Measurements from ENCODE around the gene UBXN10. TPM values are rescaled to one million over a fixed set of nuclear protein-coding genes. Genes with fewer than 3 reads are reported as not detected.

The UBXN10 gene
- total and polyA plus RNA-seq, 2 of the 8 experiments (the other 6 are each of a cell fraction or from before 2014, with no cell fraction given) = 0.43 to 0.68 TPM

GRCh38 chr1:20198296-20198695, 12.4 kb downstream of the UBXN10 start:
- Histone ChIP-seq H4K91ac (replicated peaks; ENCODE audit: insufficient read length, low read length) (no peak overlapping the region), H2BK15ac (ENCODE audit: low read length) (no peak overlapping the region), H2AK5ac (ENCODE audit: low read depth, low read length) (no peak overlapping the region), H3K23me2 (ENCODE audit: low read depth, low read length) (no peaks in the 10 kb centered on the region), H3K4me1 (replicated peaks in 1 of 4; ENCODE audit: control insufficient read depth in 3 of 4, insufficient read depth in 4 of 4, low read length in 3 of 4) (peaks cover 0 to 7% (median under 1%) of the 10 kb centered on the region in 4 experiments; a peak in 4 of 7 replicates), H3K9me3 (ENCODE audit: insufficient read depth in 2 of 2, low read depth in 1 of 2, low read length in 1 of 2) (no peaks in the 10 kb centered on the region), H3K23ac (ENCODE audit: insufficient read length) (no peak overlapping the region), H4K8ac (ENCODE audit: extremely low read depth, insufficient read depth, low read length) (no peak overlapping the region), H3K79me2 (ENCODE audit: control insufficient read depth in 1 of 2, insufficient read depth in 2 of 2, low read length in 2 of 2) (no peaks in the 10 kb centered on the region), H2BK5ac (ENCODE audit: low read depth, low read length) (no peak overlapping the region), H2BK12ac (ENCODE audit: low read depth, low read length) (no peak overlapping the region), H3K36me3 (ENCODE audit: control insufficient read depth in 2 of 4, insufficient read depth in 4 of 4, low read length in 3 of 4) (no peaks in the 10 kb centered on the region), H4K5ac (ENCODE audit: insufficient read length, low read depth, low read length) (no peak overlapping the region), H3K27ac (ENCODE audit: low read depth, low read length) (no peak overlapping the region), H2AFZ (ENCODE audit: low read length) (no peak overlapping the region), H3K9ac (replicated peaks in 1 of 4; ENCODE audit: extremely low read depth in 1 of 4, low read depth in 3 of 4, low read length in 3 of 4) (no peak overlapping the region), H3K4ac (replicated peaks; ENCODE audit: insufficient read length, low read depth, low read length) (no peak overlapping the region), H2BK20ac (ENCODE audit: low read length) (no peak overlapping the region), H3K56ac (replicated peaks; ENCODE audit: insufficient read length, low read depth, low read length) (no peak overlapping the region), H3K27me3 (replicated peaks in 1 of 4; ENCODE audit: control insufficient read depth in 3 of 4, extremely low read depth in 1 of 4, insufficient read depth in 3 of 4, low read length in 3 of 4) (no peaks in the 10 kb centered on the region; a peak in 1 of 7 replicates), H3K79me1 (ENCODE audit: low read depth, low read length) (no peaks in the 10 kb centered on the region), H3K14ac (ENCODE audit: insufficient read length) (no peak overlapping the region), H2BK120ac (replicated peaks; ENCODE audit: low read depth, low read length) (no peak overlapping the region), H3K18ac (ENCODE audit: extremely low read depth, low read length) (no peak overlapping the region), H4K20me1 (replicated peaks in 1 of 2; ENCODE audit: control insufficient read depth in 1 of 2, insufficient read depth in 2 of 2, low read length in 2 of 2) (no peaks in the 10 kb centered on the region), H3K4me3 (ENCODE audit: extremely low read depth in 1 of 4, insufficient read depth in 2 of 4, low read depth in 3 of 4, low read length in 4 of 4) (no peak overlapping the region), H3K4me2 (ENCODE audit: insufficient read depth in 1 of 2, low read depth in 2 of 2, low read length in 2 of 2) (no peak overlapping the region)
- no peak for TF ChIP-seq ATF2 (IDR thresholded peaks at IDR 0.05; ENCODE audit: low read length)
- no peak for TF ChIP-seq ASH2L (IDR thresholded peaks at IDR 0.05; ENCODE audit: low read length)
- TF ChIP-seq CTBP2 (IDR thresholded peaks at IDR 0.05; ENCODE audit: borderline replicate concordance, insufficient read depth, insufficient read length, low read length) = no peak
- CTCF ChIA-PET (ENCODE audit: partially characterized antibody) = no interaction called here
- DNase-seq (ENCODE audit: low read depth in 1 of 2, low spot score in 2 of 2) = no peak
- POLR2A ChIA-PET (ENCODE audit: partially characterized antibody) = no interaction called here
- no peak for FAIRE-seq
- WGBS, 2 experiments (ENCODE audit: extremely low coverage in 1 of 2, insufficient coverage in 1 of 2, insufficient read length in 1 of 2, insufficient replicate concordance in 2 of 2, low coverage in 1 of 2, low lambda C conversion rate in 2 of 2, missing lambda C conversion rate in 1 of 2) = 100% methylated on average over 1 of the region's 1 CpG; no CpG with 5 or more reads in 1 of the 2 experiments
